BLaER1 (cell line): ENCODE results near the gene KRT40.
"Not testable (repeated sequence)": the region's sequence is repeated elsewhere in the genome, so short reads cannot be mapped to it uniquely, and the experiment has no call there.

Experiments used
- H3K27ac ChIP-seq: shearing (Covaris generic); formaldehyde crosslinking; 2 replicates; pipeline ENCODE4 v1.8.1; 2022
- H3K27me3 ChIP-seq: shearing (Covaris generic); formaldehyde crosslinking; 2 replicates; pipeline ENCODE4 v1.8.1; 2022
- H3K36me3 ChIP-seq: shearing (Covaris generic); formaldehyde crosslinking; 2 replicates; pipeline ENCODE4 v1.8.1; 2022
- H3K4me1 ChIP-seq: shearing (Covaris generic); formaldehyde crosslinking; 2 replicates; pipeline ENCODE4 v1.8.1; 2022
- H3K4me2 ChIP-seq: shearing (Covaris generic); formaldehyde crosslinking; 2 replicates; pipeline ENCODE4 v1.8.1; 2022
- H3K4me3 ChIP-seq: shearing (Covaris generic); formaldehyde crosslinking; 2 replicates; pipeline ENCODE4 v1.8.1; 2022
- H3K9ac ChIP-seq: shearing (Covaris generic); formaldehyde crosslinking; 2 replicates; pipeline ENCODE4 v1.8.1; 2022
- H3K9me3 ChIP-seq: shearing (Covaris generic); formaldehyde crosslinking; 2 replicates; pipeline ENCODE4 v1.8.1; 2022
- H4K20me1 ChIP-seq: shearing (Covaris generic); formaldehyde crosslinking; 2 replicates; pipeline ENCODE4 v1.8.1; 2022
- Cebpa-rat ChIP-seq: shearing (Covaris generic); IDR thresholded peaks from 2 replicates; pipeline ENCODE4 v1.8.1; 2022

The KRT40 gene

GRCh38 chr17:41013181-41013580 lies 29.1 kb upstream of the KRT40 start:
- H3K27me3 ChIP-seq: no peaks in the 10 kb centered on the region
- no peak overlapping the region for H3K4me2 ChIP-seq
- H3K27ac ChIP-seq: no peak overlapping the region

GRCh38 chr17:41012326-41013120 lies 28.4 kb upstream of the KRT40 start:
- Histone ChIP-seq H3K27me3 (no peaks in the 10 kb centered on the region), H3K36me3 (no peaks in the 10 kb centered on the region), H3K9me3 (no peaks in the 10 kb centered on the region), H3K27ac (no peak overlapping the region), H3K9ac (no peak overlapping the region), H4K20me1 (no peaks in the 10 kb centered on the region), H3K4me3 (no peak overlapping the region), H3K4me1 (no peaks in the 10 kb centered on the region), H3K4me2 (no peak overlapping the region)
- TF ChIP-seq Cebpa-rat: no peak

More at GRCh38 chr17:41013181-41013580, 29.1 kb upstream of the KRT40 start:
- no peaks in the 10 kb centered on the region for H3K4me1 ChIP-seq
- H4K20me1 ChIP-seq: no peaks in the 10 kb centered on the region
- H3K9ac ChIP-seq: no peak overlapping the region
- no peaks in the 10 kb centered on the region for H3K9me3 ChIP-seq
- H3K4me3 ChIP-seq: no peak overlapping the region
- no peaks in the 10 kb centered on the region for H3K36me3 ChIP-seq
- TF ChIP-seq Cebpa-rat: no peak

- no peak overlapping the region for H3K9ac ChIP-seq
- no peak overlapping the region for H3K4me3 ChIP-seq
- H3K4me1 ChIP-seq: no peaks in the 10 kb centered on the region
- no peaks in the 10 kb centered on the region for H3K9me3 ChIP-seq
- H3K4me2 ChIP-seq: no peak overlapping the region
- H4K20me1 ChIP-seq: no peaks in the 10 kb centered on the region
- TF ChIP-seq Cebpa-rat: no peak
- no peaks in the 10 kb centered on the region for H3K36me3 ChIP-seq
- no peaks in the 10 kb centered on the region for H3K27me3 ChIP-seq
- H3K27ac ChIP-seq: no peak overlapping the region
Observed at GRCh38 chr17:41010441-41010840, 26.3 kb upstream of the KRT40 start.

- no peak for TF ChIP-seq Cebpa-rat
- H3K4me2 ChIP-seq: no peak overlapping the region
- no peak overlapping the region for H3K27ac ChIP-seq
Observed at GRCh38 chr17:41009936-41010335, 25.8 kb upstream of the KRT40 start.

GRCh38 chr17:41009301-41009760 lies 25.2 kb upstream of the KRT40 start:
- no peak overlapping the region for H3K27ac ChIP-seq
- H4K20me1 ChIP-seq: no peaks in the 10 kb centered on the region
- no peaks in the 10 kb centered on the region for H3K27me3 ChIP-seq
- no peak for TF ChIP-seq Cebpa-rat
- no peak overlapping the region for H3K4me3 ChIP-seq
- H3K36me3 ChIP-seq: no peaks in the 10 kb centered on the region
- no peak overlapping the region for H3K9ac ChIP-seq
- no peak overlapping the region for H3K4me2 ChIP-seq
- H3K4me1 ChIP-seq: no peaks in the 10 kb centered on the region
- no peaks in the 10 kb centered on the region for H3K9me3 ChIP-seq

More at GRCh38 chr17:41009936-41010335, 25.8 kb upstream of the KRT40 start:
- no peaks in the 10 kb centered on the region for H3K36me3 ChIP-seq
- no peak overlapping the region for H3K4me3 ChIP-seq
- H3K4me1 ChIP-seq: no peaks in the 10 kb centered on the region
- no peaks in the 10 kb centered on the region for H3K9me3 ChIP-seq
- no peaks in the 10 kb centered on the region for H3K27me3 ChIP-seq
- H3K9ac ChIP-seq: no peak overlapping the region
- H4K20me1 ChIP-seq: no peaks in the 10 kb centered on the region

- no peaks in the 10 kb centered on the region for H3K4me1 ChIP-seq
- no peak within 1 kb of the TSS for H3K9ac ChIP-seq
- no peak within 1 kb of the TSS for H3K4me2 ChIP-seq
- no peak within 1 kb of the TSS for H3K4me3 ChIP-seq
- H3K27ac ChIP-seq: no peak within 1 kb of the TSS
- no peaks in the 10 kb centered on the region for H4K20me1 ChIP-seq
- no peaks in the 10 kb centered on the region for H3K27me3 ChIP-seq
- H3K9me3 ChIP-seq: no peaks in the 10 kb centered on the region
- TF ChIP-seq Cebpa-rat: no peak
- H3K36me3 ChIP-seq: no peaks in the 10 kb centered on the region
Observed at GRCh38 chr17:41008811-41009210, 24.7 kb upstream of the KRT40 start, which contains the start of gene KRTAP3-1. KRTAP3-1 (minus strand) TSS chr17:41009128; CDS start chr17:41009074, 54 bp downstream.

- no peak overlapping the region for H3K9ac ChIP-seq
Observed at GRCh38 chr17:41004397-41004796, 20.3 kb upstream of the KRT40 start.

GRCh38 chr17:41003926-41004325 lies 19.8 kb upstream of the KRT40 start:
- Histone ChIP-seq H3K27ac (no peak overlapping the region), H3K9me3 (no peaks in the 10 kb centered on the region), H3K4me3 (no peak overlapping the region), H3K4me2 (no peak overlapping the region), H3K27me3 (no peaks in the 10 kb centered on the region), H3K4me1 (no peaks in the 10 kb centered on the region), H3K9ac (no peak overlapping the region), H3K36me3 (no peaks in the 10 kb centered on the region), H4K20me1 (no peaks in the 10 kb centered on the region)
- TF ChIP-seq Cebpa-rat: no peak

More at GRCh38 chr17:41004397-41004796, 20.3 kb upstream of the KRT40 start:
- no peaks in the 10 kb centered on the region for H4K20me1 ChIP-seq
- H3K4me1 ChIP-seq: no peaks in the 10 kb centered on the region
- H3K4me3 ChIP-seq: no peak overlapping the region
- H3K27ac ChIP-seq: no peak overlapping the region
- H3K4me2 ChIP-seq: no peak overlapping the region
- no peaks in the 10 kb centered on the region for H3K27me3 ChIP-seq
- no peaks in the 10 kb centered on the region for H3K9me3 ChIP-seq
- TF ChIP-seq Cebpa-rat: no peak
- no peaks in the 10 kb centered on the region for H3K36me3 ChIP-seq

GRCh38 chr17:41002814-41003213 lies 18.7 kb upstream of the KRT40 start:
- no peak for TF ChIP-seq Cebpa-rat
- Histone ChIP-seq H3K36me3 (no peaks in the 10 kb centered on the region), H3K27ac (no peak overlapping the region), H3K27me3 (no peaks in the 10 kb centered on the region), H3K4me3 (no peak overlapping the region), H3K4me1 (no peaks in the 10 kb centered on the region), H3K9me3 (no peaks in the 10 kb centered on the region), H4K20me1 (no peaks in the 10 kb centered on the region), H3K4me2 (no peak overlapping the region), H3K9ac (no peak overlapping the region)

GRCh38 chr17:41001795-41002194 lies 17.7 kb upstream of the KRT40 start:
- no peaks in the 10 kb centered on the region for H3K36me3 ChIP-seq
- H3K4me2 ChIP-seq: no peak overlapping the region
- no peak overlapping the region for H3K27ac ChIP-seq
- H3K4me1 ChIP-seq: no peaks in the 10 kb centered on the region
- no peaks in the 10 kb centered on the region for H4K20me1 ChIP-seq
- H3K9ac ChIP-seq: no peak overlapping the region
- H3K9me3 ChIP-seq: no peaks in the 10 kb centered on the region
- TF ChIP-seq Cebpa-rat: no peak
- H3K4me3 ChIP-seq: no peak overlapping the region
- H3K27me3 ChIP-seq: no peaks in the 10 kb centered on the region

GRCh38 chr17:40999563-40999962 lies 15.4 kb upstream of the KRT40 start, which contains the start of gene KRTAP3-2:
KRTAP3-2 (minus strand) TSS chr17:40999906; CDS start chr17:40999853, 53 bp downstream.
- H3K27ac ChIP-seq, H3K27me3 ChIP-seq, H3K9me3 ChIP-seq, H3K9ac ChIP-seq, H3K4me2 ChIP-seq, H3K4me1 ChIP-seq, H4K20me1 ChIP-seq, H3K36me3 ChIP-seq, H3K4me3 ChIP-seq: not testable (repeated sequence)
